Thymus (tissue), 11 donors: ENCODE data around the gene GSTA4. TPM values are rescaled to one million over a fixed set of nuclear protein-coding genes. Genes with fewer than 3 reads are reported as not detected.

ENCODE experiments used
- DNase-seq, 9 donors: peaks; one replicate each; pipeline ENCODE4 v3.0.0-alpha.2; 2013; ENCODE audit warnings: low spot score in 9 of 9, low read depth in 6 of 9, missing footprints in 1 of 9
- H3K27ac ChIP-seq, 2 donors: one replicate each; pipeline ENCODE4 v1.5.1; 2013; ENCODE audit warnings: control low read depth in 1 of 2, low read depth in 1 of 2, low read length in 1 of 2, mild to moderate bottlenecking in 1 of 2, moderate library complexity in 1 of 2
- H3K27me3 ChIP-seq, 2 donors: one replicate each; pipeline ENCODE4 v1.5.1; 2013; ENCODE audit warnings: low read length in 1 of 2; ENCODE audit not compliant: control insufficient read depth in 2 of 2, insufficient read depth in 1 of 2
- H3K36me3 ChIP-seq, 2 donors: one replicate each; pipeline ENCODE4 v1.5.1; 2013; ENCODE audit warnings: low read length in 1 of 2, mild to moderate bottlenecking in 1 of 2, moderate library complexity in 1 of 2; ENCODE audit not compliant: control insufficient read depth in 2 of 2, insufficient read depth in 2 of 2
- H3K4me1 ChIP-seq, 2 donors: one replicate each; pipeline ENCODE4 v1.5.1; 2013; ENCODE audit warnings: low read length in 2 of 2; ENCODE audit not compliant: control insufficient read depth in 2 of 2, insufficient read depth in 2 of 2
- H3K4me3 ChIP-seq, 2 donors: one replicate each; pipeline ENCODE4 v1.5.1; 2013; ENCODE audit warnings: low read length in 2 of 2, control low read depth in 1 of 2, mild to moderate bottlenecking in 1 of 2
- H3K9me3 ChIP-seq, 2 donors: one replicate each; pipeline ENCODE4 v1.5.1; 2013; ENCODE audit warnings: low read length in 1 of 2, mild to moderate bottlenecking in 1 of 2; ENCODE audit not compliant: control insufficient read depth in 2 of 2, insufficient read depth in 1 of 2
- WGBS: extraction: QIAGEN DNeasy Blood & Tissue Kit; methylation state at CpG from one replicate; pipeline ENCODE4 v1.1.7; 2013; 5-methylcytosine and 5-hydroxymethylcytosine counted together
- polyA plus RNA-seq: library from polyadenylated mRNA; stranded (reverse); fragments of 200-250 nt; gene quantifications from one replicate; pipeline ENCODE4 v1.2.3, GENCODE V29; 2013
- total RNA-seq: library from RNA; stranded (reverse); fragments of 120-200 nt; gene quantifications from one replicate; pipeline ENCODE4 v1.2.4, GENCODE V29; 2013
- donor health status: healthy.

The GSTA4 gene
- total and polyA plus RNA-seq, 2 donors: 11.5 to 29.3 TPM

- Histone ChIP-seq H3K27me3 (no peaks in the 10 kb centered on the region), H3K9me3 (no peaks in the 10 kb centered on the region), H3K4me1 (no peaks in the 10 kb centered on the region), H3K4me3 (no peak overlapping the region), H3K36me3 (peaks cover 36 to 42% of the 10 kb centered on the region in 2 donors), H3K27ac (no peak overlapping the region)
- DNase-seq: no peak
- WGBS: 97% methylated on average over 8 of the region's 8 CpGs
These were observed 40.6 kb upstream of the GSTA4 start for GRCh38 chr6:53035549-53036213.

DNA sequence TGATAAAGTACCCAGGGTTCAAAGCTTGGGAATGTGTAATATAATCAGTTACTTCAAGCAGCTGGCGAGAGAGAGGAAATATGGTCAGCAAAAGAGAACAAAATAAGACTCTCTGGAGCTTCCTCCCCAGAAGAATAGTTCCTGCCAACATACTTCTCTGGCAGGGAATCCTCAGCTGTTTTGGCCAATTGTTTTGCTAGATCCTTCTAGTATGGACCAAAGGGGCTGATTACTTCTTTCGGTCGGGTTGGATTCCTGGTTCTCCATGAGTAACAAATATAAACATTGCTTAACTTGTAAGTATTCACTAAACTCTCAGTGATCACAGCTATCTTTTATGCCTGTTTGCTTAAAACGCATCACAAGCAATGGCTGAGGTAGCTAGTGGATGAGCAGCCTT is 38.7 kb upstream of the GSTA4 start:
- WGBS: 91% methylated on average over 4 of the region's 4 CpGs
- DNase-seq: no peak
- Histone ChIP-seq H3K9me3 (no peaks in the 10 kb centered on the region), H3K4me1 (no peaks in the 10 kb centered on the region), H3K27me3 (no peaks in the 10 kb centered on the region), H3K4me3 (no peak overlapping the region), H3K27ac (no peak overlapping the region), H3K36me3 (peaks cover 23 to 40% of the 10 kb centered on the region in 2 donors)

- Histone ChIP-seq H3K4me1 (no peaks in the 10 kb centered on the region), H3K36me3 (peaks cover 23 to 45% of the 10 kb centered on the region in 2 donors), H3K9me3 (no peaks in the 10 kb centered on the region), H3K27ac (no peak overlapping the region), H3K27me3 (no peaks in the 10 kb centered on the region), H3K4me3 (no peak overlapping the region)
- WGBS: 95% methylated on average over 4 of the region's 4 CpGs
- no peak for DNase-seq
These were observed 37.8 kb upstream of the GSTA4 start for GRCh38 chr6:53032849-53033248.

DNA sequence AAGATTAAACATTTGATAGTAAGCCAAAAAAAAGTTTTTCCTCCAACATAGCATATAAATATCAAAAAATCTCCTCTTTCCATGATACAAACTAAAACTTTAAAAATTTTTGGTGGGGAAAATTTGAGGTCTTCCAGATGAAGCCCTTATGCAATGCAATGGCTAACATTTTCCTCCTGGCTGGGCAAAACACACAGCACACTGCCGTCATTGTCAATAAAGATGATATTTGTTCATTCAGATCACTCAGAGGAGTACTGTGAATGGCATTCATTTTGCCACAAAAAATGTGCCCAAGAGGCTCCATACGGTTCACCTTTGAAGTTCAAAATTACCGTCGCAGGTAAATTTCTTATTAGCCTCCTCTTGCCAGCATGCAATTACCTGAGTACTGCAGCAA is 36.2 kb upstream of the GSTA4 start:
- 97% methylated on average over 4 of the region's 4 CpGs for WGBS
- Histone ChIP-seq H3K4me1 (no peaks in the 10 kb centered on the region), H3K4me3 (no peak overlapping the region), H3K36me3 (peaks cover 22 to 44% of the 10 kb centered on the region in 2 donors), H3K27me3 (no peaks in the 10 kb centered on the region), H3K9me3 (no peaks in the 10 kb centered on the region), H3K27ac (no peak overlapping the region)
- no peak for DNase-seq

- H3K9me3 ChIP-seq: no peaks in the 10 kb centered on the region
- H3K27ac ChIP-seq: no peak overlapping the region
- no peak overlapping the region for H3K4me3 ChIP-seq
- no peaks in the 10 kb centered on the region for H3K4me1 ChIP-seq
- no peaks in the 10 kb centered on the region for H3K27me3 ChIP-seq
- no peak for DNase-seq
- H3K36me3 ChIP-seq: peaks cover 13 to 43% of the 10 kb centered on the region in 2 donors
- WGBS: 97% methylated on average over 3 of the region's 3 CpGs
These were observed 34.7 kb upstream of the GSTA4 start for GRCh38 chr6:53029761-53030160.

DNA sequence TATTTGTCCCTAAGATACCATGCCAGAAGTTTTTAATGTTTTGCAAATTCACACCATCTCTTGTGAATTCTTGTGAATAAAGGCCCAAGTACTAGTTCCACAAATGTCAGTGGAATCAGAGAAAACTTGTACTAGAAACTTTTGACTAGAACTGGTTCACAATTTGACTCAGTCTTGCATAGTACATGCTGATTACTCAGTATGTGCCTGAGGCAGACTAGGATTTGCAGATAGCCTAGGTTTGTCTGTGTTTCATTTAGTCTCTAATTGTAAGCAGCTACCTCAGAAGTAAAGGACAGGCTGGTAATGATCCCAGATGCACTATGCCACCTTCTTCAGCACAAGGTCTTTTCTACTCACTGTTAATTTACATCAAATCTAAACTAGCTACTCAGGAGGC is 34.2 kb upstream of the GSTA4 start:
- no peak overlapping the region for H3K4me3 ChIP-seq
- no peak overlapping the region for H3K27ac ChIP-seq
- no peaks in the 10 kb centered on the region for H3K27me3 ChIP-seq
- H3K9me3 ChIP-seq: no peaks in the 10 kb centered on the region
- H3K4me1 ChIP-seq: no peaks in the 10 kb centered on the region
- H3K36me3 ChIP-seq: peaks cover 15 to 41% of the 10 kb centered on the region in 2 donors
- DNase-seq: no peak

DNA sequence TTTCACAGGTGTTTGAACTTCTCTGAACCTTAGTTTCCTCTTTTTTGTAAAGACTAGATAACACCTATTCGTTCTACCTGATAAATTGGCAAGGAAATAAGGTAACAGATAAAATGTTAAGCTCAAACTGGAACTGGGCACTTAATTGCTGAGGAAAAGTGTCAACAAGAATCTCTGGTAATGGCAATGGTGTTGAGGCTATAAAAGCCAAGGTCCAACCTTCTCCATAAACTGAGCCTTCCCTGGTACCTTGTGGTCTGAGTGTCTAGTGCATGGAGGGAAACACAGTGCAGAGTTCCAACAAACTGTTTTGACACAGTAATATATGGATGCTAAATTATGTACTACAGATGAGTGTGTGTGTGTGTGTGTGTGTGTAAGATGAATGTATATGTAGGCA is 33.4 kb upstream of the GSTA4 start:
- H3K4me3 ChIP-seq: no peak overlapping the region
- no peaks in the 10 kb centered on the region for H3K4me1 ChIP-seq
- 97% methylated on average over 1 of the region's 1 CpG for WGBS
- no peak overlapping the region for H3K27ac ChIP-seq
- peaks cover 16 to 37% of the 10 kb centered on the region in 2 donors for H3K36me3 ChIP-seq
- no peak for DNase-seq
- no peaks in the 10 kb centered on the region for H3K9me3 ChIP-seq
- no peaks in the 10 kb centered on the region for H3K27me3 ChIP-seq

- Histone ChIP-seq H3K27ac (no peak overlapping the region), H3K4me3 (no peak overlapping the region), H3K4me1 (no peaks in the 10 kb centered on the region), H3K36me3 (peaks cover 16 to 33% of the 10 kb centered on the region in 2 donors), H3K9me3 (no peaks in the 10 kb centered on the region), H3K27me3 (no peaks in the 10 kb centered on the region)
- 97% methylated on average over 5 of the region's 5 CpGs for WGBS
- no peak for DNase-seq
These were observed 32.1 kb upstream of the GSTA4 start for GRCh38 chr6:53027131-53027718.

- 95% methylated on average over 3 of the region's 3 CpGs for WGBS
- Histone ChIP-seq H3K36me3 (peaks cover 14 to 26% of the 10 kb centered on the region in 2 donors), H3K4me1 (no peaks in the 10 kb centered on the region), H3K9me3 (no peaks in the 10 kb centered on the region), H3K4me3 (no peak overlapping the region), H3K27ac (no peak overlapping the region), H3K27me3 (no peaks in the 10 kb centered on the region)
- no peak for DNase-seq
These were observed 31.4 kb upstream of the GSTA4 start for GRCh38 chr6:53026526-53026925.
